GM21447 (cell line): Measurements from ENCODE around the gene BBC3.

Source experiments
- ATAC-seq: cut with Tn5 transposase; IDR thresholded peaks from one replicate; pipeline ENCODE4 v1.9.1; 2021; ENCODE audit not compliant: unreplicated experiment

BBC3 gene

DNA sequence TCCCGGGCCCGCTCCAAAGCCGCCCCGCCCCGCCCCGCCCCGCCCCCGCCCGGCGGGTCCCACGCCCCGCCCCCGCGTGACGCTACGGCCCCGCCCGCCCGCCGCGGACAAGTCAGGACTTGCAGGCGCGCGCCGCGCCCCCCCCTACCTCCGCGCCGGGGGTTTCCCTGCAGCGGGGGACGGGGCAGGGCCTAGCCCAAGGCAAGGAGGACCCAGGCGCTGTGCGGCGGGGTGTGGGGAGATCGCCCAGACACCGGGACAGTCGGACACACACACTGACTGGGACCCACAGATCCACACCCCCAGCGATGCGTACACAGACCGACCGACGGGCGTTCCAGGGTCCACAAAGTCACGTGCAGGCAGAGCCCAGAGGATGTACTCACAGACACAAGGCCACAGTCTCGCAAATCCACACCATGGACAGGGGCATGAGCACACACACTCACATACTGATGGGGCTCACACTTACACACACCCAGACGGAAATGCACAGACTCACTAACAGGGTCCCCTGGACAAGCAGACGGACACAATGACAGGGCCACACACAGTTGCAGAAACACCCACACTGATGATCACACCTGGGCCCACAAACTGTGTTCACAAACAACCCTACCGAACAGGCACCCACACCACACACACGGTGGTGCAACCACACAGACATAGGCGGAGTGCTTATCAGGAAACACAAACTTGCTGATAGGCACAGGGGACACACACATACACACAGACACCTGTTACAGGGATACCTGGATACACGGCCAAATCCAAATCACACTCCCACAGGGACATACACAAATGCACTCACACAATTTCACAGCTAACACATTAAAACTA, 436 bp upstream of the BBC3 start:
- ATAC-seq = no peak

DNA sequence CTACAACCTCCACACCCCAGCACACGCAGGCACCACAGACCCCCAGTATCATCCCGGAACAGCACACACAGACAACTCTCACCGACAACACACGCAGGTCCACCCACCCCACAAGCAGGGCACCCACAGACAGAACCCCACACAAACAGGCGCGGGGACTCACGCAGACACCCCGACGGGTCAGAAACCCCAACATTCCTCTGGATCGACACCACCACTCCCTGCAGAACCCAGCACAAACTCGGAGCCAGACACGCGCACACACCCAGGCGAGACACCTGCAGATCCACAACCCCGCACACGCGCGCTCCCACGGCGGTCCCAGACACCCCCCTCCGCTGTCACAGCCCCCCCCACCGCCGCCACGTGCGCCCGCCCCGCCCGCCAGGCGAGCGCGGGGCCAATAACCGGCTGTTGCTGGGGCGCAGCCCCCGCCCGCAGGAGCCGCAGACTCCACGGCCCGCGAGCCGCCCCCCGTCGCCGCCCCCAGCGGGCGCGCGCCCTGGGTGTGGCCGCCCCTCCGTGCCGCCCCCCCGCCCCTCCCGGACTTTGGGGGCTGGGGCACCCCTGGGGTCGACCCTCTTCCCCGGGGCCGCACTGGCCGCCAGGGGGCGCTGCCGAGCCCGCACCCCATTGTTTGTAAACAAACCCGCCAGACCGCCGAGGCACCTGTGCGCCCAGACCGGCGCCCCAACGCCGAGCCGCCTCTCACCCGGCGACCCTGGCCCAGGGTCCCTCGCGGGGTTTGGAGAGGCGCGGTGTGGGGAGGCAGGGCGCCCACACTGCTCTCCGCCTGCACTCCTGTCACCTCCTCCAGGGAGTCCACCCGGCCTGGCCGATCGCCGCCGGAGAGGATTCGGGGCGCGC, 712 bp downstream of the BBC3 start:
- no peak for ATAC-seq

- no peak for ATAC-seq
These were observed 1.3 kb downstream of the BBC3 start for GRCh38 chr19:47229676-47230053.

DNA sequence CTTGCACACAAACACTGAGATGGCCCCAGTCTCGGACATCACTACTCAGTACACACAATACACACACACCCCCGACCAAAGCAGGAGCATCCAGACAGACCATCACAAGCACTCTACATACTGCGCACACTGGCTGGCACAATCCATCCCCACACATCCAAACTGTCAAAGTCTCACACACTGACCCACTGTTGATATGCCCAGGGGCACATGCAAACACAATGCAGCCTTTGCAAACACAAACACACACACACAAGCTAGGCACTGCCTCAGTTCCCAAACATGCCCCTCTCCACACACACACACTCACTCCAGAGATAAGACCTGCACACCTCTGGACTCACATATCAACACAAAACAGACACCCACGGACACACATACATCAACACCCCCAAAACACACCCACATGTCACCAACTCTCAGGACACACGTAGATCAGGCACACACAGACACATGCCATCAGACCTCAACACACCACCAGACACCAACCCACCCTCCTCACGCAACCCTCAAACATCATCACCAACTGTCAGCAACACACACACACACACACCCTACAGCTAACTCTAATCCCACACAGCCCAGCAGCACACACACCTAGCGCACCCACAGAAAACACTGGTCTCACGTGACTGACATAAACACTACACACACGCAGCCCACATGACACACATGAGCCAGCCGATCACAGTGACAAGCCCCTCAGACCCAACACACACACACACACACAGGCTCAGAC, 1.9 kb downstream of the BBC3 start:
- ATAC-seq = no peak

DNA sequence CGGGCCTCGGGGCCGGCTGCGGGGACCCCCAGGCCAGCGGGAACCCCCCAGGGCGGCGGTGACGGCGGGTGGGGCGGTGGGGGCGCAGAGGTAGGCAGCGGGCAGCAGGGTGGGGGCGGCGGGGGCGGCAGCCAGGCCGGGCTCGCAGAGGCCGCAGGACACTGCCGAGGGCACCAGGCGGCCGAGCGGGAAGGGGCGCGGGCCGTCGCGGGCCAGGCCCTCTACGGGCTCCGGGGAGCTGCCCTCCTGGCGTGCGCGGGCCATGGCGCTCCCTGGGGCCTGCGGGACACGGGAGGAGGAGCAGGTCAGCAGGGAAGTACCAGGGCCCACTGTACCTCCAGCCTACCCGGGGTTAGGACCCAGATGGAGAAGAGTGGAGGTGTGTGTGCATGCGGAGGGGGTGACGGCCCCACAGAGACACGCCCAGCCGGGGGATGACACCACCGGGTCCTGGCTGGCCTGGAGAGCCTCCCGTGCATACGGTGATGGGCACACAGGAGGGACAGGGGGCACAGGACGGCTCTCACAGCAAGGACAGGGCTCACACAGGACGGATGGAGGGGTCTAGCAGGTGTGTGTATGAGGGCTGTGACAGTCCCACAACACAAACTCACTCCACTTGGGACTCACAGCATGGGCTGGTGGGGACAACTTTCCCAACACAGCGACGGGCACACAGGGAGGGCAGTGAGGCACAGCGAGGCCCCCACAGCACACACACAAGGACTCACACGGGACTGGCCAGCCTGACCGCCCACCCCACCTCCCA, 2.6 kb downstream of the BBC3 start:
- ATAC-seq = no peak

DNA sequence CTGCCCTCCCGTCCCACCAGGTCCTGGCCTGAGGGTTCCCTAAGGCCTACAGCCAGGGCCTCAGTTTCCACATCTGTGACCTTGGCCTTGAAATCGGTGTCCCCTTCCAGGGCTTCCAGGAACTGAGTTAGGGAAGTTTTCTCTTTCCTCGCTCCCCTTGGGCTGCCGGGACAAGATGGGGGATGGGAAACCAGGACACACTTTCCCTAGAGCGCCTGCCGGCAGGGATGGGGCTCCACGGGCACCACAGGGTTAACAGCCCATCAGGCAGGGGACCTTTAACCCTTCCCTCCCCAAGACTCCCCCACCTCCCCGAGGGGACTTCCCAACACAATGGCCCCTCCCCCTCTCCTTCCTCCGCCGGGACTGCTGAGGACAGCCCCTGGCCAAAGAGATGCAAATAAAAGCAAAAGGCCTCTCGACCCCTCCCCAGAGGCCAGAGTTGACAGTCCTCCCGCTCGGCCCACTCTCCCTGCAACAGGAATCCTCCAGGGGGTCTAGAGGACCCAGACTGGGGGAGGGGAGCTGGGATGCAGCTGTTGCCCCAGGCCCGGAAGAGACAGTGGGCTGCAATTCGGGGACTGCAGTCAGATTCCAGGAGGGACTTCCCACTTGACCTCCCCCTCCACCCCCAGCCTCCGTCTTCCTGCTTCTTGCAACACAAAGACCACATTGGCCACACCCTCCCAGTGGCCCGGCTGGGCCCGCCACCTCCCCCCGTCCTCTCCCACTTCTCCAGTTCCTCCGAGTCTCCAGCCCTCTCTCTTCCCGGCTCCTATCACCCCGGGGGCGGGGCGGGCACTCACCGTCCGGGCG, 3.4 kb downstream of the BBC3 start:
- peak; percentile 20 for ATAC-seq

DNA sequence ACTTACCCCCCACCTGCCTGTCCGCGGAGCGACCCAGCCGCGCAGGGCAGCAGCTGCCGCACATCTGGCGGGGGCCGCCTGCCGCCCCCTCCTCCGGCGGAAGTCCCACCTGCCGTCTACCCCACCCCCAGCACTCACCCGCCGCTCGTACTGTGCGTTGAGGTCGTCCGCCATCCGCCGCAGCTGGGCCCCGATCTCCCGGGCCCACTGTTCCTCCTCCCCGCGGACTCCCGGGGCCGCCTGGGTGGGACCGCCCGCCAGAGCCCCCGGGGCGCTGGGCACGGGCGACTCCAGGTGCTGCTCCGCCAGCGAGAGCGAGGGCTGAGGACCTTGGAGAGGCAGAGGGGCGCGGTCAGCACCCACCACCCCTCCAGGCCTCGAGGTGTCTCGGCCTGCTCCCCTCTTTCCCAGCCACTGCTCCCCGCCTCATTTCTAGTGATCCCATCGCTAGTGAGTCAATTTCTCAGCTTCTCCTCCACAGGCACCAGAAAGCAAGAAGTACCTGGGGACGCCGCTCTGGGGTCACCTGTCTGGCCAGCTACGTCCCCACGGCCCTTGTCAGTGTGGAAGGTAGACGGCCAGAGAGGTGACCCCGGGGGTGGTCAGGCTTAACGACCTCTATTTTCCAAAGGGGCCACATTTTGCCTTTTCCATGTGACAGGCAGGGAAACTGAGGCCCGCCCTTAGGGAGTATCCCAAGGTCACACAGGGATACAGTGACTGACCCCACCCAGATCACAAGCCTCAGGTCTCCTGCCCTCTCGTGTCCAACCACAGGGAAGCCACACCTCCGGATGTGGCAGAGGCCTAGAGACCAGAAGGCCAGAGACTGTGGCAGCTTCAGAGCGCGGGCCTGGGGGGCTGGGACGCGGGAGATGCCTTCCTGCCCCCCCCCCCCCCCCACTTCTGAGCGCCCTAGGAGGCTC, 4.3 kb downstream of the BBC3 start:
- peak; percentile 43 for ATAC-seq

DNA sequence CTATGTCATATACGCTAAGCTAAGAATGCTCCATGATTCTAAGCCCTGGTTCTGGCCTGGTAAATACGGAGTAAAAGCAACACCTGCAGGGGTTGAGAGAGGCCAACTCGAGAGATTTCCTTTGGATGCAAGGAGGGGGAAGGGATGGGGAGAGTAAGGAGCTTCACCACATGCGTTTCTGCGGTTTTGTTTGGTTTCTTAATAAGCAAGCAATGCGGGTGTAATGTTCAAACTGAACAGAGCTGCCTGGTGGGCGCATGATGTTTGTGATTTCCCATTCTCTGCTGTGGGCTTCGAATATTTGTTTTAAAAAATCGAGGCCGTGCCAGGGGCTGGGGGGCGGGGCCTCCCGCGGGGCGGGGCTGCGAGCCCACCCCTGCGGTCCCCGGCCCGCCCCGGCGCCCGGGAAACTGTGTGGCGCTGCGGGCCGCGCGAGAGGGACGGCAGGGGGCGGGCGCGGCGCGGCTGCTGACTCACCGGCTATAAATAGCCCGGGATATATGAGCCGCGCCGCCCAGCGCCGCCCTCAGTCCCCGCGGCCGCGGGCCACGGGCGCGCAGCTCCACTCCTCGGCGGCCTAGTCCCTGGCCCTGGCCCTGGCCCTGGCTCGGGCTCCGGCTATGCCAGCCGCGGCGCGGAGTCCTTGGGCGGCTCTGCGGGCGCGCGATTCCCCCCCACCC, 5.1 kb downstream of the BBC3 start:
- no peak for ATAC-seq

DNA sequence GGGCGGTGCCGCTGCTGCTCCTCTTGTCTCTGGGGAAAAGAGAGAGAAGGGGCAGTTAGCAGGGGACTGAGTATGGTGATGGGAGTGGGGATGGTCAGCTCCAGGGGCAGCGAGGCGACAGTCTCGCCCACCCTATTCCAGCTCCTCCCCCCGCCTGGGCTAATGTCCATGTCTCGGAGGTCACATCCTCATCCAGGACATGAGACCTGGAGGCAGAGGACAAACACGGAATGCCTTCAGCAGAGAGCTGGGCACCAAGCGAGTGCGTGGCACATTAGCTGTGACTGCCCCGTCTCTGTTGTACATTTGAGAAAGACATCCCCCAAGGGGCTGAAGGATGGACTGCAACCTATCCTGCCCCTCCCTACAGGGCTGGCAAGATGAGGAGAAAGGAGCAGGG, 9.1 kb downstream of the BBC3 start:
- ATAC-seq = no peak

GRCh38 chr19:47221080-47221841, 9.7 kb downstream of the BBC3 start:
- no peak for ATAC-seq

DNA sequence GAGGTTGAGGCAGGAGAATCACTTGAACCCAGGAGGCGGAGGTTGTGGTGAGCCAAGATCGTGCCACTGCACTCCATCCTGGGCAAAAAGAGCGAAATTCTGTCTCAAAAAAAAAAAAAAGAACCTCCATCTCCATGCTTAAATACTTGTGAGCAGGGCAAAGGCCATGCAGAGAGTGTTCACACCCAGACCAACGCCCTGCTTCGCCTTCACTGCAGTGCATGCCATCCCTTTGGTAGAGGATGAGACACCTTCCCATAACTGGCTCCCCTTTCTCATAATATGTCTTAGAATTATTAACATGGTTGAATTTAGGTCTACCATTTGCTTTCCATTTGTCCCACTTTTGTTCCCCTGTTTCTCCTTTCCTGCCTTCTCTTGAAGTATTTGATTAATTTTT, 15.4 kb downstream of the BBC3 start:
- no peak for ATAC-seq

DNA sequence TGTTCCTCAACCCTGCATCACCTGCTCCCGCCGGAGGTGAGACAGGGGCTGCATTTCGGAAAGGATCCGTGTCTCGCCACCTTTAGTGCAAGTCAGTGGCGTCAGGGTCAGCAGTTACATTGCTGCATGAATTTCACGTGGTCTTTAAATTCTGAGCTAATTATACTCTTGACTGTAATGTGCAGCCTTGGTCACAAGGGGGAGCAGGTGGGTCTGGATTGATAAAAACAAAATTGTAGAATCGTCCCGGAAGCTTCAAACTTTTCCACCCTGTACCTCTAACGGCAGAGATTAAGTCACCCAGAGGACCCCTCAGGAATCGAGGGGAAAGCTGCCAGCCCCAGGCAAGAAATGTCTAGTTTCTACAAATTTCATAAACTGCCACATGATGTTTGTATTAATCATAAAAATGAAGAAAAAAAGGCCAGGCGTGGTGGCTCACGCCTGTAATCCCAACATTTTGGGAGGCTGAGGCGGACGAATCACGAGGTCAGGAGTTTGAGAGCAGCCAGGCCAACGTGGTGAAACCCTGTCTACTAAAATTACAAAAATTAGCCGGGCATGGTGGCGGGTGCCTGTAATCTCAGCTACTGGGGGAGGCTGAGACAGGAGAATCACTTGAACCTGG, 20.2 kb downstream of the BBC3 start:
- no peak for ATAC-seq

DNA sequence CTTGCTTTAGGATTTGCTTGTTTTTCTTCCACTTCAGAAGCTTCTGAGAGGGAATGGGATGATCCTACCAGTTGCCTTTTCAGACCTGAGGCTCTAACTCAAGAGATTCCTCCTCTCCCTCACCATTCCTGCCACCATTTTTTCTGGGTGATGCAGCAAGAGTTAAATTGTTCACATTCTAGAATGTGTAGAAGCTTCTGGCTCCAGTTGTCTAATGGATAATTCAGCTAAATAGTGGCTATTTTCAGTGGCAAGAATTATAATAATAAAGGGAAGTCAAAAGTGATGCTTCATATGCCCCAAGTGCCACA, 20.9 kb downstream of the BBC3 start:
- ATAC-seq = no peak

DNA sequence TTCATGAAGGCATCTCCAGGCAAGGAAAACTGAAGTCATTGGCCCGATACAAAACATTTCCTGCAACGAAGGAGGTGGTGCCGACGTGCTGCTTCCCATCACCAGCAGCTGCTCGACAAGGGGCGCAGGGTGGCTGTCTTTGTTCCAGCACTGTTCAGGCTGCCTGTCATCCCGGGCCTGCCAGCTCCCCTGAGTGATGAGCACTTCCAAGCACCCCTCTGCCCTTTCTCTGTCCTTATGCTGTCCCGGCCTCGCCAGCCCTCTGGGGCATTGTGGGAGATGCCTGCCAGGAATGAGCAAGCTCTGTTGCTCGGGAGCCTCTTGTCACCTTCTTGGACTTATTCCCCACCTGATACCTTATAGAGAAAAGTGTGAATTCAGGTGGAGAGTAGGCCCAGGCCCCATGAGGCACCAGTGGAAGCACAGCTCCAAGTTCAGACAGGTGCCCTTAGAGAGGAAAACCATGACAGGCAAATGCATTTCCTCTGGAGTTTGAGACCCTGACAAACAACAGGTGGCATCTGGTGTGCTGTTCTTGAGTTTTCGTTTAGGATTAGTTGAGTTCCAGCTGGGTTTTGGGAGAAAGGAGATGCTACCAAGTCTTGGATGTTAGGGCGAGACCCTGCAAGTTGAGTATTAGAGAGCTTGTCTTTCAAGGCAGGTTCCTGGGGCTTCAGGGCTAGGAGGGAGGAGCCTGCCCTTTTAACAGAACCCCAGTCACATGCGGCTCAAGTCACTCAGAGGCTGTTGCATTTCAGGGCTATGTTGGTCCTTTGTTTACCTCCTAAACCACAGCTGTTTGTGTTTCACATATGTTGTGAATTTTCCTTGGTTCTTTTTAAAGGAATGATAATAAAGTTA, 21.4 kb downstream of the BBC3 start:
- ATAC-seq = no peak

DNA sequence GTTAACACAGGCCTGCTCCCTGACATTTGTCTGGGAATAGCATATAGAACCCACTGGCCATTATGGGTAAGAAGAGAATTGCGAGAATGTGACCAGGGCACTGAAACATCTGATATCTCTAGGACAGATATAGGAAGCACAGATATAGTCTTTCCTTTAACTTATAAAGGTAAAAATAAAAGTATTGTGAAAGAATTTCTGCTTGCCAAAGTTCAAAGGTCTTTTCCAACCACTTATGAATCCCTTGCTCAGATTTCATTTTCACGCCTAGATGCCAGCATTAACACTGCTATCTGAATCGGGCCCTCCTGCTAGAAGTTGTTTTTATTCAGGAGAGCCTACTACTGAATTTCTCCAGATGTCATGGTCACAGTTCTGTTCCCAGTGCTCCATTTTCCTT, 27.7 kb downstream of the BBC3 start:
- ATAC-seq = no peak

DNA sequence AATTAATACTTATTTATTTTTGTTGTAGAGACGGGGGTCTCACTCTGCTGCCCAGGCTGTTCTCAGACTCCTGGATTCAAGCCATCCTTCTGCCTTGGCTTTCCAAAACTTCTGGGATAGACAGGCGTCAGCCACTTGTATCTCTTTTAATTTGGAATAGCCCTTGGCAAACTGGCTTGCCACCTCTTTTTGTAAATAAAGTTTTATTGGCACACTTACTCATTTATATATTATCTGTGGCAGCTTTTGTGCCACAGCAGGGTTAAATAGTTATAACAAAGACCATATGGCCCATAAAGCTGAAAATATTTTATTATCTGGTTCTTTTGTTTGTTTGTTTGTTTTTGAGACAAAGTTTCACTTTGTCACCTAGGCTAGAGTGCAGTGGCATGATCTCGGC, 30.5 kb downstream of the BBC3 start:
- ATAC-seq = no peak
